Activated CD4-positive, alpha-beta T cell treated with anti-CD3 and anti-CD28 coated beads for 1 hour (primary cell): Measurements from ENCODE around the gene PEDS1.
"Not testable (repeated sequence)": the region's sequence is repeated elsewhere in the genome, so short reads cannot be mapped to it uniquely, and the experiment has no call there.

Source experiments
- DNase-seq: peaks from one replicate; pipeline ENCODE4 v3.0.0-alpha.2; 2020

Gene PEDS1

DNA sequence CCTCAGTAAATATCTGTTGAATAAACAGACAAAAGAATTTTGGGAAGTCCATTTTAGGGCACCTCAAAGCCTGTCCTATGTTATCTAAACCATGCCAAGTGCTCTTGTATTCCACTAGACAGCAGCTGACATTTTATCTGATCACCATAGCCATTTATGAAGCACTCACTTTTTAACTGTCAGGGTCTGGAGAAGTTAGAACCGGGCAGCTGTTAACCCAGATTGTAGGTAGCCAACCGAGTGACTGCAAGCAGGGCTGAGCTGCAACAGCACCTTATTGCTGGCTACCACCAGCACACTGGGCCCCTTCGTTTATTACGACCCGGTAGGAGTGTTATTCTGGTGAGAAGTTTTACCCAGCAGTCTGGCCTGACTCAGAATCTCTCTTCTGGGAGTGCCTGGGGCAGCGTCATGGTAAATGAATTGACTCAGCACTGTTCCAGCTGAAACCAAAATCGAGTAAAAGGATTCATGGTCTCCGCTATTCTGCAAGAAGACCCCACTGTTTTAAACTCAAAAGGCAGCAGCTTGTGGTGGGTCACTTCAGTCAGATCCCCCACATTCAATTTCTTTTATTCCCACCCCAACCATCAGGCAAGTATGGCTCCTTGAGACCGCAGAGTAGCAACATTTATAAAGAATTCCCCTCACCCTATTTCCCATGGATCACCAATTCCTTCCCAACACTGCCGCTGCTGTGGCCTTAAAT, 42.2 kb downstream of the PEDS1 start:
- no peak for DNase-seq

DNA sequence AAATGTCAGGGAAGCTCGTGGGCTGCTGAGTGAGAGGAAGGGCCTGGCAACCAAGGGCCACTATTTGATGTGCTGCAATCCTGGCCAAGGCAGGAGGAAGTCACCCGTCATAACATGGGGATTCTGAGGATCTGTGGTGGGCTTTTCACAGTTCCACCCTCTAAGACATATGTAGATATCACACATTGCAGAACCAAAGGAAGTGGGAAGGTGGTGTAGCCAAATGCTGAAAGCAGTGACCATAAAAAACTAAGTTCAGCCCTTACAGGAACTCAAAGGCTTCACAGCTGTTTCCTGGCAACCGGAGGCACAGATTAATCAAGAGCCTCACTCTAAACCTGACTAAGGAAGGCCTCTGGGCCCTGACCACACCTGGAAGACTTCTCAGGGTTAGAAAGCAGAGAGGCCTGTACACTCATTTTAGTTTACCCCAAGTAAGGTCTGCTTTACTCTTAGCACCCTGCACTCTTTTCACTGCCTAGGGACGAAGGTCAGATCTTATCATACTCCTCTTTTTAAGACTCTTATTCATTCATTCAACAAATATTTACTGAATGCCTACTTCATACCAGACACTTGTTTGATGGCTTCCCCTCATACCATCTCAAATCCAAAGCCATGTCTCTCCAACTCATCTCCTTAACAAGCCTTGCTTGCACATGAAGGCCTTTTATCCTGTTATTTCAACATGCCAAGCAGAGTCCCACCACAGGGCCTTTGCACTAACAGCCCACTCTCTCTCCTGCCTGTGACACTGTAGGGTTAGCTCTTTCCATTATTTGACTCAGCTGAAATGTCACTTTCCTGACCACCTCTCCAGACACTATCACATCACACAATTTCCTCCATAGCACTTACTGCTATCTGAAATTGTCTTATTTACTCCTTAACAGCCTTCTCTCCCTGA, 43.1 kb downstream of the PEDS1 start:
- no peak for DNase-seq

DNA sequence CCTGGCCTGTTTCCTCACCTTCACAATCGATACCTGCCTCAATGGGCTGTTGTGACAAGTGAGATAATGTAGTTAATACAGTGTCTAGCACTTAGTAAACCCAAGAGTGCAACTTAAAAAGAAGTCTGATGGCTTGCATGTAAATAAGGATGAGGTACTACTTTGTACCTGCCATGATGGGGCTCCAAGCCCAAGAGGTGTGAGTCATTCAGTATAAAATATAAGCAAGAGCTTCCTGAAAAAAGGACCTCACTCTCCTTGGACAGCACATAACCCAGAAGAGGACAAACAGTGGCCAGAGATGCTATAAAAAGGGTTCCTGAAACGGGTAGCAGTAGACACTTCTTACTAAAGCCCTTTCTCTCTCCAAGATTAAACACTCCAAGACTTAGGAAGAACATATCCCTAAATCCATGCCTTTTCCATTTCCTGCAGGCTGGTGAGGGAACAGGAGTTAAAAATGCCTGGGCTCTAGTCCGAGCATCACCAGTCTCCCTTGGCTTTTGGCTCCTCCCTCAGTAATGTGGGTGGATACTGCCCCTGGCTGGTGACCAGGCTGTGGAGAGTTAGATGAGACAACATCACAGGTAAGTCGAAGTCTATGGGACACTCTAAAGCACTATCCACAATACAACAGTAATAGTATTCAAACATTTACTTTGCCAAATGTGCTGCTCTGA, 44.8 kb downstream of the PEDS1 start:
- no peak for DNase-seq

DNA sequence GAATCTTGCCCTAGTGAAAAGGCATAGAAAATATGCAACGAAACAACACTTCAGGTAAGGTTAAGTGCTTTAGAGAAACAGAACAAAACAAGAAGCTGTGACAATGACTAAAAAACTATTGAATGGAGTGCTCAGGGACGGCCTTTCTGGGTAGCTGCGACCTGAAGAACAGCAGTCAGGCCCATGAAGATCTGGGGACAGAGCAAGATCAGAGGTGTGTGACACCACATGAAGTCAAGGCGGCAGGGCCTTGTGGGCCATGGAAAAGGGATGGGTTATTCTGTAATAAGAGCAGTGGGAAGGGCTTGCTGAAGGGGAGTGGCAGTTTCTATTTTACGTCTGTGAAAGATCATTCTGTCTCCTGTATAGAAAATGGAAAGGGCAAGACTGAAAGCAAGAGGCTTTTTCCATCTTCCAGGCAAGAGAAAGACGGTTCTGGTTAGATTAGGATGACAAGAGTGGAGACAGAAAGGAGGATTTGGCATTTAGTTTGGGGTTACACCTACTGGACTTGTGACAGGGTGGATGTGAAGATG, 45.7 kb downstream of the PEDS1 start:
- no peak for DNase-seq

DNA sequence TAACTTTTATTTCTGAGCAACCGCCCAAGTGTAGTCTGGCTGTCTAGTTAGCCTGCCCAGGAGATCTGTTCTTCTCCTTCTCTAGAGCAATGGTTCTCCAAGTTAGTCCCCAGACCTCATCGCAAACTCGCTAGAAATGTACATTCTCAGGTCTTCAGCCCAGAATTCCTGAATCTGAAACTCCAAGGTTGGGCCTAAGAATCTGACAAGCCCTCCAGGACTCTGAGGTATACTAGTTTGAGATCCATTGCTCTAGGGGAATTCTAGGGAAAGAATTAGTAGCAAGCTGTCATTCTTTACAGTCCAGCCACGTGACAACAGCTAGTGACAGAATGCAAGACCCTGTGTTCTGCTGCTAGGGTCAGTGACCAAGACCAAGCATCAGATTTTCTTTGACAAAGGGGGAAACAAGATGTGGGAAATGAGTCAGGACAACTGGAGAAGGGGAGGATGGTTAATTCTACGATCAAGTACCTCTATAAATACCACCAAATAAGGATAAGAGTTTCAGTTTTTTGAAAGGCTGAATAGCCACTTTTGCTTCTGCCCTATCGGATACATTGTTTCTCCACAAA, 46.4 kb downstream of the PEDS1 start:
- DNase-seq, result no peak

DNA sequence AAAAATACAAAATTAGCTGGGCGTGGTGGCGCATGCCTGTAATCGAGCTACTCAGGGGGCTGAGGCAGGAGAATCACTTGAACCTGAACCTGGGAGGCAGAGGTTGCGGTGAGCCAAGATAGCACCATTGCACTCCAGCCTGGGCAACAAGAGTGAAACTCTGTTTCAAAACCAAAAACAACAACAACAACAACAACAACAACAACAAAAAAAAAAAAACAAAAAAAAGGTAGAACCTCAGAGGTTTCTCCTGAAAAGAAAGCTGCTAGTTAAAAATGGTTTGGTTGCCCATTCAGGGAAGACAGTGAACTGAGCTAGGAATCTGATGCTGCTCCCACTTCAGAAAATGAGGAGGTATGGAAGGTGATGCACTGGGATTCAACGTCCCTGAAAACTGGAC, 46.9 kb downstream of the PEDS1 start:
- not testable (repeated sequence) for DNase-seq
